HTERT RPE-1 (cell line): ENCODE measurements around the gene FNDC8.
"Not testable (repeated sequence)": the region's sequence is repeated elsewhere in the genome, so short reads cannot be mapped to it uniquely, and the experiment has no call there.

ENCODE experiments used
- in situ Hi-C: fragments of 300-500 bp; cut with MboI; formaldehyde crosslinking; loops from 4 replicates; pipeline ENCODE4 v1.14.3; 2020; ENCODE audit warnings: low sequenced_read_pairs

Gene FNDC8

DNA sequence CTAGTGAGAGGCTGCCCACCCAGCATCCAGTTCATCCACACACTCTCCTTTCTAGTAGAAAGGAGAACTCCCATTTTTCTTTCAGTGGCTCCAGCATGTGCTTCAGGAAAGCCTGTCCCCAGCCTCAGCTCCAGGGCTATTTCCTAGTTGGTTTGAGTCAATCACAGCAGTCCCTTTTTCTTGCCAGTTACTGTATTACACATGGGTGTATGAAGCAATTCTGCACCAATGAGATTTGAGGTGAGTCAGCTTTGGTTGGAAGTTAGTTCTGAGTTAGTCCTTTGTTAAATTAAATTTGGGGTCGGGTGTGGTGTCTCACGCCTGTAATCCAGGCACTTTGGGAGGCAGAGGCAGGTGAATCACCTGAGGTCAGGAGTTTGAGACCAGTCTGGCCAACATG is 26.5 kb upstream of the FNDC8 start:
- in situ Hi-C loops = no loop called here

DNA sequence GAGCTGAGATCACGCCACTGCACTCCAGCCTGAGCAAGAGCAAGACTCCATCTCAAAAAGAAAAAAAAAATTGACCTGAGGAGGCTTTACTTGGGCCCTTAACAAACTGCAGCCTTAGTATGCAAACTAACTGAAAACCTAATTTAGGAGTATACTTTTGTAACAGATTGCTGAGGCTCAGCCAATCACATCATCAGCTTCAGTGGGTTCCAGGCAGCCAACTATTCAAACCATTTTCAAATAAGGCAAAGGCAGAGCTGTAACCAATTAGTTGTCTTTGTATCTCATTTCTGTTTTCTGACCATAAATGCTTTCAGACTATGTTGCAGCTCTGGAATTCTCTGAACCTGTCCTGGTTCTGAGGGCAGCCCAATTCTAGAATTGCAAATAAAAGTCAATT is 25.7 kb upstream of the FNDC8 start:
- in situ Hi-C loops = no loop called here

DNA sequence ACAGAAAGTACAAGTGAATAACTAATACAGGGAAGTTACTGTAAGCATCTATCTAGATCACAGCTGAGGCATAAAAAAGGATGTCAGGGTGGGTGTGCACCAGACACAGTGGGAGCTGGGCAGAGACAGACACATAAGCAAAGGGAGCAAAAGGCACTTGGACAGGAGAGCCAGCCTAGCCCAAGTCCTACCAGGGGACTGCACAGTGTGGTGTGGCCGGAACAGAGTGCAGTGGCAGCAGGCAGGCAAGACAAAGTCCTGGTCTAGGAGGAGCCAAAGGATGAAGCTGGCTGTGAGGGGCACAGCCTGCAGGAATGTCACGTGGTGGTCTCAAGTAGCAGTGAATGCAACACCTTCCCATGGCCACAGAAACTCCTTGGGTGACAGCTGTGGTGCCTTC is 23.6 kb upstream of the FNDC8 start:
- in situ Hi-C loops = no loop called here

DNA sequence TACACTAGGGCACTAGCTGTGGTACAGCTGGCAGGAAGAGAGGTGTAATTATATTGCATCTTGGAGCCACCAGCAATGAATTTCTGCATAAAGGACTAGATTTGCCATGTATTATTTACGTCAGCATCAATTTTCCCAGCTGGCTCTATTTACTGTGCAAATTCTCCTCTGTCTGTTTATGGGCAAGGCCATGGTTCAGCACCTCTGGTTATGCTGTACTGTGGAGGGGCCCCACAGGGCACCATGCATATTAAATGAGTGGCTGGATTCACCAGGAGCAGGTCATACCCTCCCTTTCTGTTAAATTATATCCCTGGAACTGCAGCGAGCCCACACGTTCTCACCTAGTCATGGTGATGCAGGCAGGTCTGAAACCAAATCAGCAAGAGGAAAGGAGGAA is 21.5 kb upstream of the FNDC8 start:
- in situ Hi-C loops = no loop called here

DNA sequence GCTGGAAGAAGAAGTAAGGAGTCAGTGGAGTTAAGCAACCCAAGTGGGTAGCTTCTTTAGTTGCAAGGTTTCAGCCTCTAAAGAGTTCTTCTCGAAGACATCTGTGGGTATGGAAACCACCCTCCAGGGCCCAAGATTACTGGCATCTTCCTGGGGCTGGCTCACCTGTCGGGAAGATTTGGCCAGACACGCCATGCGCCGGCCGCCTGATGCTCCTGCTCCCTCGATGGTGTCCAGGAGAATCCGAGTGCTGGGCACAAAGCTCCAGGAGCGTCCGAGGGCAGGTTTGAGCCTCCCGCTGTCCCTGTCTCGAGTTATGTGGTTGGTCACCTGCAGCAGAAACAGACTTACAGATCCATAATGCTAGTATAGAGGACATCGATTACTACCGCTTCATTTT is 20.4 kb upstream of the FNDC8 start:
- in situ Hi-C loops = no loop called here

- in situ Hi-C loops = no loop called here
Observed at GRCh38 chr17:35101725-35102124, 19.7 kb upstream of the FNDC8 start.

DNA sequence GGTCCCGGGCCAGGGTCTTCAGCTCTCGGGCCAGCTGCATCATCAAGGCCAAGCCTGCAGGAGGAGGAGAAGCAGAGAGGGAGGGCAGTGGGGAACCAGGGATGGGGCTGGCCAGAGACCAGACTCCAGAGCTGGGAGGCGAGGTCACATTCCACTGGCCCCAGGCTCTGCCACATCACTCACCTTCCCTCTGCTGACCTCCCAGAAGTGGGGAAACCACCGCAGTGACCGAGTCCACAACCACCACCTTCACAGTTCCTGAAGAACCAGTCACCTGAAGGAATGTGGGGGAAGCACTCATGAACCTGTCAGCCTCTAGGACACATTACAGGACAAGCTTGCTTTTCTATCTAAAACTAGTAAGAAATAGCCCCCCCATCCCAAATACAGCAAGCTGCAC is 18.1 kb upstream of the FNDC8 start:
- in situ Hi-C loops = no loop called here

GRCh38 chr17:35104844-35105450 is 16.5 kb upstream of the FNDC8 start:
- in situ Hi-C loops = no loop called here

- in situ Hi-C loops = not testable (repeated sequence)
Observed at GRCh38 chr17:35110791-35111190, 10.6 kb upstream of the FNDC8 start.

DNA sequence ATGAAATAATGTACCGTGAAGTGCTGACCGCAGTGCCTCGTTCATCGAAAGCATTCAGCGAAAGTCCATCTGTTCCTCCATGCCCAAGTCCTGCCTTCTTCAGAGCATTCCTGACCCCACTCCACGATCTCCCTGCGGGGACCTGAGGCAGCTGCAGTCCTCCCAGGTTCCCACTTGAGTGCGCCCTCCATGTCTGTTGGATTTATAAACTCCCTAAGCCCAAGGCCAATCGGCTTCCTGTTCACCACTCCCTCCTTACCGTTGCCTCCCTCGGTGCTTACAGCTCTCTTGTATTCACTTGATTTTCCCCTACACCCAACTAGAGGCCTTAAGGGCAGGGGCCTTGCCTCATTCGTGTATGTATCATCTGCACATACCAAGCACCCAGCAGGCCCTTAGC is 4.6 kb upstream of the FNDC8 start:
- in situ Hi-C loops = no loop called here

DNA sequence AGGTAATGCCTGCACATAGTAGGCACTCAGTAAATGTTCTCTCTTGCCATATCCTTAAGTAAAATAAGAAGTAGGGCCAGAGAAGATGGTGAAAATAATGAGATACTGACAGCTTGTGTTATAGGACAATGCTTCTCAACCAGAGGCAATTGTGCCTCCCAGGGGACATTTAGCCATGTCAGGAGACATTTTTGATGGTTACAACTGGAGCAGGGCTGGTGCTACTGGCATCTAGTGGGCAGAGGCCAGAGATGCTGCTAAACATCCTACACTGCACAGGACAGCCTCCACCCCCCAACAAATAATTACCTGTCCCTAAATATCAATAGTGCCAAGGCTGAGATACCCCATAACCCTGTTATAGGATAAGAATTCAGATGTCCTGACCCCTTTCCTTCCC is 3.4 kb upstream of the FNDC8 start:
- in situ Hi-C loops = no loop called here

DNA sequence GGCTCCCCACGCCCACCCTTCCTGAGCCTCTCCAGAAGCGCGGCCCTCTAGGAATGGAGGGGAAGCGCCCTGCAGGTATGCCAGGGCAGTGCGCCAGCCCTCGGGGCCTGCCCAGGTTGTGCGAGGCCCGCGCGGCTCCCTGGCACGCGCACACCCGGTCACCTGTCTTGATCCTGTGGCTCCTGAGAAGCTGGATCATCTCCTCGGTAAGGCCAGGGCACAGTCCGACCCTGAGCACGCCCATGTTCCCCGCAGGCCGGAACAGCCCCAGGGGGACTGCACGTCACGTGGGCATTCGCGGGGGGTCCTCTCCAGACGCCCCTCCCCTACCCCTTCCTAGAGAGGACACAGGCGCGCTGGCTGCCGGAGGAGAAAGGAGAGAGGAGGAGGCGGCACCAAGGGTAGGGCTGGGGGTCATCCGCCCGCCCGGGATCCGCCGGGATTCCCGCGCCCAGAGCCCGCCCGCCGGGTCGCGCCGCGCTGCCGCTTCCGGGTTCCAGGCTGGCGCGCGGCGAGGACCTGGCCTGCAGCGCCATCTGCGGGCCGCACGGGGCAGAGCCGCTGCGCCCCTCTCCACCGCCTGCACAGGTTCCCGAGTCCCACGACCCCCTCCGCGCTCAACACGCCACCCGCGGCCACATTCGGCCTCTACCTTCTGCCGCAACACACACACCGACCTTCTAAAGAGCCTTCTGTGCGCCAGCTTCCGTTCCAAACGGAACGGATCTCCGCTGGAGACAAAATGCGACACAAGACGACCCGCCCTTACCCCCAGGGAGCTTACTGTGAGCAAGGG is 1.8 kb upstream of the FNDC8 start, which contains the start of gene RAD51D:
RAD51D (minus strand) TSS at position 491 of the 796 bp plus-strand sequence; CDS start at position 244, 247 bp downstream.
- in situ Hi-C loops = no loop called here

DNA sequence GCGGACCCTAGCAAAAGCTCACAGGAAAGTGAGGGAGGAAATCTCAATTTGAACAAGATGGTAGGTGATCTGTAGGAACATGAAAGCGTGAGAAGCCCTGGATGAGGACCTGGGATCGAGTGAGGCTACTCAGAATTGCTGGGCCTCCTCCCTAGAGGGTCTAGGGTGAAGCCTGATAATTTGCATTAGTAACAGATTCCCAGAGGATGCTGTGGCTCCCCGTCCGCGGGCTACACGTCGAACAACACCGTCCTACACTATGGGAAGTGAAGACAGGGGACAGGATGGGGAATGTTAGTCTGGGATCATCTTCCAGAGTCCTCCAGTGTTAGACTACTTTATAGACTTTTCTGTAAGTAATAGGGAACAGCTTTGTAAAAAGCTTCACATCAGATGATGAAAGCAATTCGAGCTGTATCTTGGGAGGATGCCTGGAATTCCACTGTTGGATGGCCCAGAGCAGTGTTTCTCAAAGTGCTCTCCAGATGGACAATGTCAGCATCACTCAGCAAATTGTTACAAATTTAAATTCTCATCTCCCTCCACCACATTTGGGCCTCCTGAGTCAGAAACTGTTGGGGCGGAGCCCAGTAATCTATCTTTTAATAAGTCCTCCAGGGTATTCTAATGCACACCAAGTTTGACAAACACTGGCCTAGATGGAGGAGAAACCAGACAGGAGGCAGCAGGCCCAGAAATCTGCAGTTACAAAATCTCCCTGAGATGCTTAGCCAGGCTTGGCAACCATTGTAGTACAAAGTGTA is 6.5 kb downstream of the FNDC8 start:
- in situ Hi-C loops = no loop called here

GRCh38 chr17:35129154-35129972 is 7.9 kb downstream of the FNDC8 start:
- in situ Hi-C loops = no loop called here

DNA sequence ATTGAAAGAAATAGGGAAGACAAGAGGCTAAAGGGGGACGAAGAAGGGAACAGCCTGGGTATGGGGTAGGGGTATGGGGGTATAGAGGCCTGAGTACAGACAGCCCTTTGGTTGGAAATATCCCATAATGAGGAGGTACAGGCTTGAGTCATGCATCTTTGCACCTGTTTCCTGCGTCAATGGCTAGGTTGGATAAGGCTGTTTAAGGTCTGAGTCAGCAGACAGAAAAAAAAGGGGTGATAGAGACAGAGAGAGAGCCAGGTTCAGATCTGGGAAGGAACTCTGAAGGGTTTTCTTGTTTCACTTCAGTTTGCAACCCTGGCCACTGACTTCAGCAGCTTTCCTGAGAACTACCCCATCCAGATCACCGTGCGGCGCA is 8.5 kb downstream of the FNDC8 start:
- in situ Hi-C loops = no loop called here

- in situ Hi-C loops = no loop called here
Observed at GRCh38 chr17:35130392-35130791, 9.0 kb downstream of the FNDC8 start.

- in situ Hi-C loops = no loop called here
Observed at GRCh38 chr17:35132099-35132498, 10.7 kb downstream of the FNDC8 start.

- in situ Hi-C loops = no loop called here
Observed at GRCh38 chr17:35132816-35133550, 11.6 kb downstream of the FNDC8 start.

DNA sequence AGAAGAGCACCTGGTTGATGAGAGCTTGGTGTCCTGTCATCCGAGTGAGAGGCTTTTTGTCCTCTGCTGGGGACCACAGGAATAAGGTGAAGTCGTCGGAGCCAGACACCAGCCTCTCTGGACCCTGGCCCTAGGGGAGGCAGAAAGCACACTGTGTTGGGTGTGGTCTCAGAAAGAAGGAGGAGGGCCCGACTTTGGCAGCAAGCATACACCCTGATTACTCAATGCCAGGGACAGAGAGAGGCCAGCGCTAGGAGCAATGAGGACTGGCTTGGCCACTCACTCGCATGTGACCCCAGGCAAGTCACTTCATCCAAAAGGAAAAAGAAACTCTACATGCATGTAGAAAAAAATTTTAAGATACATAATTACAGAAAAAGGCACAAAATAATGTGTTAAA is 13.9 kb downstream of the FNDC8 start:
- in situ Hi-C loops = no loop called here

- in situ Hi-C loops = no loop called here
Observed at GRCh38 chr17:35138218-35138617, 16.8 kb downstream of the FNDC8 start.
